Calu3 (cell line): ENCODE measurements around the gene ZNF408. TPM values are rescaled to one million over a fixed set of nuclear protein-coding genes. Genes with fewer than 3 reads are reported as not detected.
"Not testable (repeated sequence)": the region's sequence is repeated elsewhere in the genome, so short reads cannot be mapped to it uniquely, and the experiment has no call there.

Experiments used
- BruUV-seq: library from RNA; stranded (reverse); fragments of 400-500 nt; replicated peaks from 2 replicates; lab custom pipeline; 2021; lab: Mats Ljungman, UMichigan
- CTCF ChIA-PET: fragments of 300-600 bp; sonication (Branson Sonifier 250); formaldehyde crosslinking; loops from one replicate; lab custom pipeline; 2022; ENCODE audit warnings: antibody characterized with exemption; lab: Charles Lee
- DNase-seq: peaks from one replicate; pipeline ENCODE4 v3.0.0; 2022
- H3K27ac Mint-ChIP-seq: one replicate; pipeline ENCODE4 v1.8.0; 2022; ENCODE audit warnings: mixed read lengths; ENCODE audit not compliant: unreplicated experiment
- H3K27me3 Mint-ChIP-seq: one replicate; pipeline ENCODE4 v1.8.0; 2022; ENCODE audit warnings: mixed read lengths; ENCODE audit not compliant: unreplicated experiment
- H3K36me3 Mint-ChIP-seq: one replicate; pipeline ENCODE4 v1.8.0; 2022; ENCODE audit warnings: mild to moderate bottlenecking, moderate library complexity, mixed read lengths; ENCODE audit not compliant: insufficient read depth, unreplicated experiment
- H3K4me1 Mint-ChIP-seq: one replicate; pipeline ENCODE4 v1.8.0; 2022; ENCODE audit warnings: mild to moderate bottlenecking, low read depth, mixed read lengths; ENCODE audit not compliant: unreplicated experiment
- H3K4me3 Mint-ChIP-seq: one replicate; pipeline ENCODE4 v1.8.0; 2022; ENCODE audit warnings: mild to moderate bottlenecking, low read depth, moderate library complexity, mixed read lengths; ENCODE audit not compliant: unreplicated experiment
- H3K9me3 Mint-ChIP-seq: one replicate; pipeline ENCODE4 v1.8.0; 2022; ENCODE audit warnings: low read depth, mixed read lengths; ENCODE audit not compliant: unreplicated experiment
- CTCF ChIP-seq: fragments of 200-600 bp; IDR thresholded peaks from one replicate; pipeline ENCODE4 v1.8.0; 2022; ENCODE audit warnings: antibody characterized with exemption; ENCODE audit not compliant: unreplicated experiment
- intact Hi-C: fragments of 100-400 bp; cut with micrococcal nuclease; formaldehyde crosslinking; loops from one replicate; pipeline ENCODE4 v1.10.0; 2022; ENCODE audit not compliant: unreplicated experiment
- total RNA-seq: library from RNA; stranded (reverse); gene quantifications from 2 replicates; pipeline ENCODE4 v1.2.3, GENCODE V29; 2022

The ZNF408 gene
- total RNA-seq, 1 experiment from 2014 or later: 15.5 TPM

- intact Hi-C loops: no loop called here
- no peak for TF ChIP-seq CTCF
- no peak for DNase-seq
- no peak overlapping the region for H3K27ac Mint-ChIP-seq
- H3K4me3 Mint-ChIP-seq: no peak overlapping the region
- CTCF ChIA-PET: no interaction called here
- BruUV-seq: no TSS peak
- no peaks in the 10 kb centered on the region for H3K27me3 Mint-ChIP-seq
- H3K36me3 Mint-ChIP-seq: peaks cover 27% of the 10 kb centered on the region
- no peaks in the 10 kb centered on the region for H3K9me3 Mint-ChIP-seq
- no peaks in the 10 kb centered on the region for H3K4me1 Mint-ChIP-seq
Observed at GRCh38 chr11:46710821-46711269, 10.0 kb downstream of the ZNF408 start.

GRCh38 chr11:46711303-46711702 is 10.5 kb downstream of the ZNF408 start:
- Mint-ChIP-seq H3K27ac (no peak overlapping the region), H3K9me3 (no peaks in the 10 kb centered on the region), H3K4me1 (no peaks in the 10 kb centered on the region), H3K27me3 (no peaks in the 10 kb centered on the region), H3K4me3 (no peak overlapping the region), H3K36me3 (peaks cover 22% of the 10 kb centered on the region)
- no peak for TF ChIP-seq CTCF
- no peak for DNase-seq
- intact Hi-C loops: no loop called here
- CTCF ChIA-PET: no interaction called here
- no TSS peak for BruUV-seq

GRCh38 chr11:46712874-46713576 is 12.2 kb downstream of the ZNF408 start:
- BruUV-seq: no TSS peak
- Mint-ChIP-seq H3K4me1 (no peaks in the 10 kb centered on the region), H3K9me3 (no peaks in the 10 kb centered on the region), H3K27me3 (no peaks in the 10 kb centered on the region), H3K27ac (no peak overlapping the region), H3K36me3 (peaks cover 8% of the 10 kb centered on the region), H3K4me3 (no peak overlapping the region)
- intact Hi-C loops: no loop called here
- no peak for DNase-seq
- no peak for TF ChIP-seq CTCF
- CTCF ChIA-PET: no interaction called here

- H3K27ac Mint-ChIP-seq, CTCF ChIA-PET, H3K9me3 Mint-ChIP-seq, intact Hi-C loops, H3K4me3 Mint-ChIP-seq, H3K36me3 Mint-ChIP-seq, BruUV-seq, H3K27me3 Mint-ChIP-seq, DNase-seq, H3K4me1 Mint-ChIP-seq: not testable (repeated sequence)
Observed at GRCh38 chr11:46717825-46718154, 17.0 kb downstream of the ZNF408 start.
